Fibroblast of lung (primary cell): Measurements from ENCODE around the gene ASB3.

Experiments used
- CTCF ChIP-seq, 2 donors: IDR thresholded peaks in 1 of 2; conservative IDR thresholded peaks in 1 of 2; 1 replicate in 1 of 2; 2 replicates in 1 of 2; pipeline ENCODE4 v1.5.1; 2011 to 2012; ENCODE audit warnings: low read length in 2 of 2, control low read depth in 1 of 2, inconsistent platforms in 1 of 2, low read depth in 1 of 2, mild to moderate bottlenecking in 1 of 2
- EZH2 ChIP-seq: IDR thresholded peaks from 2 replicates; pipeline ENCODE4 v1.5.1; 2012; ENCODE audit warnings: low read length, control low read depth, mild to moderate bottlenecking; ENCODE audit errors: missing control alignments

GRCh38 chr2:53632126-53632460 is 154.7 kb downstream of the ASB3 start:
- TF ChIP-seq EZH2 (no peak), CTCF (conservative IDR thresholded peaks at IDR 0.05 in 1 of 2, IDR thresholded peaks at IDR 0.05 in 1 of 2; ENCODE audit: low read depth in 1 of 2, low read length in 2 of 2) (no peak)
